Measurements from ENCODE around the gene ANGPTL2.

Gene ANGPTL2

DNA sequence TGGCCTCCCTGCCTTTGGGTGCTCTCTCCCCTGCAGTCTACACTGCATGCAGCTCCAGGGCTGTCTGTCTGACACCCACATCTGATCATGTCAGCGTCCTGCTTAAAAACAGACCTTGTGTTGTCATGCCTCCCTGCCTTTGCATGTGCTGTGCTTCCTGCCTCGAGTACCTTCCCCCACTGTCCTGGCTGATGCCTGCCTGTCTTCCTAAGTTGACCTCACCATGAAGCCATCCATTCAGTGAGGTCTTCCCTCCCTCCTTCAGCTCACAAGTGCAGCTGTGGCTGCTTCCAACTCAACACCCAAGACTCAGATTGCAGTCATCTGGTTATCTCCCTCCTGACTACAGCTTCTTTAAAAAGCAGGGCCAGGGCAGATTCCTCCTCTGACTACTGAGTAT, 5.5 kb downstream of the ANGPTL2 start:
- no peak for DNase-seq (ENCODE audit: low read depth)

GRCh38 chr9:127116088-127116726, 6.2 kb downstream of the ANGPTL2 start:
- DNase-seq (ENCODE audit: low read depth) = no peak

GRCh38 chr9:127114606-127115005, 7.8 kb downstream of the ANGPTL2 start:
- no peak for DNase-seq (ENCODE audit: low read depth)

DNA sequence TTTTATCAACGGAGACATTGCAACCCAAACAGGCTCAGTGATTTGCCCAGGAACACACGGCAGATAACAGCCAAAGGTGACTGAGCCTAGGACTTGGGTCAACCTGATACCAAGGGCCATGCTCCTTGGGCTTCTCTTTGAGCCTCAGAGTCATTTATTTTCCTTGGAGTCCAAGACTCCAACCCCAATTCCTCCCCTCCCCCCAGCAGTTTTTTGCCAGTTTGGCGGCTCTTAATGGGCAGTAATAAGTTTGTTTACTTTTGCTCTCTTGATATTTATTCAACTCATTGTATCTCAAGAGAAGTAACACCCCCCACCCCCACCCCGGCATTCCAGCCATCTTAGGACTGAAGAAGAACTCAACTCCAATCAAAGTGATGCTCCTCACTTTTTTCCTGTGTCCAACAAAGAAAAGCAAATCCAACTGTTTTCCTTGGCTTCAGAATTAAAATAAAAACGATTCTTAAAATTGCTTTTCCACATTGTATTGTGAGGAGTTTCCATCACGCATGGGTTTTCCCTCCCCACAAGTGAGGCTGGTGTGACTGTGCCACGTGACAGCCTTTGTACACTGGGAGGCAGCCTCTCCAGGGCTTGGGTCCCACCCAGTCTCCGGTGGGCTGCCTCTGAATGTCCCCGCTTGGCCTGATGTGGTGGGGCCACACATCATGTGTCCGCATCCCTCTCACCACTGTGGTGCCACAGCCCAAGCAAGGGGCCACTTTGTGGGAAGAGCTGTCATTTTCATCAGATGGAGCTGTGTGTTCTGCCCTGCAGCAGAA, 9.1 kb downstream of the ANGPTL2 start:
- DNase-seq (ENCODE audit: low read depth) = no peak

DNA sequence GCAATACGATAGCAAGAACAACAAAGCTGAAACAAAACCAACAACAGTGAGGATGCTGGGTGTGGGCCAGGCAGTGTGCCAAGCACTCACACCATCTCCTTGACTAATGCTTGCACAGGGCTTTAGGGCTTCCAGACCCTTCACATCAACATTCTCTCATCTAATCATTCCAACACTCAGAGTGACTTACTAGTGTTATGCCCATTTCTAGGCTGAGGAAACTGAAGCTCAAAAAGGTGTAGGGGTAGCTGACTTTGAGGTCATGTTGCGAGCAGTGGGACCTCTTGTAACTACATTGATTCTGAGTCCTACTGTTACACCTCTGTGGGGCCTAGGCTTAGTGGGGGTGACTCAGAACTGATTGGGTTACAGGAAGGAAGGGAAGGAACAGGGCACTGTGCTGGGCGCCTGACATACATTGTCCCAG, 9.7 kb downstream of the ANGPTL2 start:
- no peak for DNase-seq (ENCODE audit: low read depth)

- no peak for DNase-seq (ENCODE audit: low read depth)
These were observed 10.4 kb downstream of the ANGPTL2 start for GRCh38 chr9:127112056-127112455.

DNA sequence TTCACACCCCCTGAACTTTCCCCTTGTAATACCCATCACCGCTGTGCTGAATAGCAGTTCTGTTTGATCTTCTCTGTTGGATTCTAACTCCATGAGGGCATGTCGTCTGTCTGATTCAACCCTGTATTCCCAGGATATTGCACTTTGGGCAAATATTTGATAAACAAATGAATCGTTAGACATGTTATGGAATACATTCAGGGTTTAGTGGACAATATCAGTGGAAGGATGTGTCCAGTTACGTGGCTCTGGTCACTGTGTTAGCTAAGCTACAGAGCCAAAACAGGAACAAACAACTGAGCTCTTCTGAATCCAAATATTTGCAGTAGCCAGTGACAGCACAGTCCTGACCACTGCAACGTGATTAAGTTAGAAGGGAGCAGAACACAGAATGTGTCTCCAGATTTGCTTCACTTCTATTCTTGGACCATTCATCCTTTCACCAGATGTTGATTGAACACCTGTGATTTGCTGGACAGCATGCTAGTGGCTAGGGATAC, 13.2 kb downstream of the ANGPTL2 start:
- no peak for DNase-seq (ENCODE audit: low read depth)

DNA sequence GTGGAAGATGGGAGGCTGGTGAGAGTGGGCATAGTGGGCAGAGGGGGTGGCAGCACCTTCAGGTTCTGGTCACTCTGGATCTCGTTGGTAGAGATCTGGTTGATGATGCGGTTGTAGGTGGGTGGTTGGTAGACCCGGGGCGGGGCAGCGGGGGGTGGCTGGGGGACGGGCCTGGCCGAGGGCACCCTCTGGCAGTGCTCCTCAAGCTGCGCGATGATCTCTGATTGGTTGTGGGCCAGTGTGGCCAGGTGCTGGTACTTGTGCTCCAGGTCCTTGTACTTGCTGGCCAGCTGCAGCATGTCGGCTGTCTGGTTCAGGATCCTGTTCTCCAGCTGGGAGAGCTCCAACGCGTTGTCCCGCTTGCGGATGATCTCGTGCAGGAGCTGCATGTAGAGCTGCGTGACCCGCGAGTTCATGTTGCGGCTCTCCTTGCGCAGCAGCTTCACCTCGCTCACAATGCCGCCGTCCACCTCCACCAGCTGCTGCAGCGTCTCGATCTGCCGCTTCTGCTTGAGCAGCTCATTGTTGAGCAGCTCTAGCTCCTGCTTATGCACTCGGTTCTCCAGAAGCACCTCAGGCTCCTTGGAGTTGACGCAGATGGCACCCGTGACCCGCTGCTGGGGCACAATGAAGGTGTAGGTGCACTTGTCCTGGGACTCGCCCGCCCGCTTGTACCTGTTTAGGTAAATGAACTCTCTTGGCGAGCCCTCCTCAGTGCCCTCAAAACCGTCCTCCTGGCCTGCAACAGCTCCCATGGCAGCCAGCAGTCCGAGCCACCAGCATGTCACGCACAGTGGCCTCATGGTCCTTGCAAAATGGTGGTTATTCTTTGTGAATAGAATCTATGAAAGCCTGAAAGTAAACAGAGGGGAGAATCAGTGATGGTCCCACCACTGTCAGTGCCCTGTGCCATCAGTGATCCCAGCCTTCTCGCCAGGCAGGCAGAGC, 14.2 kb downstream of the ANGPTL2 start:
- no peak for DNase-seq (ENCODE audit: low read depth)

DNA sequence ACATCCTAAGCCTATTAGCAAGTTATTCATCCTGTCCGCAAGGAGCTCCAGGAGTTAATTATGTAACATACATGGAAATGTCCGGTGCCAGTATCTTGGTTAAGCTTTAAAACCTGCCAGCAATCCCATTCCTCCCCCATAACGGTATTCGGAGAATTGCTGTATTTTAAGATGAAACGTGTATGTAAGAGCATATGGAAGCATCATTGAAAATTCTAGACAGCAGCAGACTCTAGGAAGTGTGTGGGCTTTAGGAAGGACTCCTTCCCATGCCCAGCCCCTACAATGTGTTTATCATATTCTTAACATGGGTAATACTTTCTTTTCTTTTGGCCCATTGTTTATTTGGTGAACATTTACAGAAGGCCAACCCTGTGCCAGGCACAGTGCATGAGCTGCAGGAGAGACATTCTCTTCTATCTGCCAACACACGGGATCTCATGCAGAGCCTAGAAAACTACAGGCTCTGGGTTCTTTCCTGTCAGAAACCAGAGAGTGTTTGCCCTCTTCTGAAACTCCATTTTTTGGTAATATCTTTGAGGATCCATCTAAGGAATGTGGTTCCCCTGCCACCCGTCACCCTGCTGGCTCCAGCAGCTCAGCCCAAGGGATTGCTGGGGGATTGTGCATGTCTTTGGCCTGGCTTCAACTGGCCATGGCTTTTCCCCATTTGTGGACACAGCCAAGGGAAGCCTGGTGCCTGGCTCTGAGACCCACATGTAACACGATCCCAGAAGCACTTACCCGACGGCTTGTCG, 15.1 kb downstream of the ANGPTL2 start:
- DNase-seq (ENCODE audit: low read depth) = no peak

- no peak for DNase-seq (ENCODE audit: low read depth)
These were observed 16.0 kb downstream of the ANGPTL2 start for GRCh38 chr9:127106466-127106855.

- no peak for DNase-seq (ENCODE audit: low read depth)
These were observed 16.5 kb downstream of the ANGPTL2 start for GRCh38 chr9:127105805-127106465.

DNA sequence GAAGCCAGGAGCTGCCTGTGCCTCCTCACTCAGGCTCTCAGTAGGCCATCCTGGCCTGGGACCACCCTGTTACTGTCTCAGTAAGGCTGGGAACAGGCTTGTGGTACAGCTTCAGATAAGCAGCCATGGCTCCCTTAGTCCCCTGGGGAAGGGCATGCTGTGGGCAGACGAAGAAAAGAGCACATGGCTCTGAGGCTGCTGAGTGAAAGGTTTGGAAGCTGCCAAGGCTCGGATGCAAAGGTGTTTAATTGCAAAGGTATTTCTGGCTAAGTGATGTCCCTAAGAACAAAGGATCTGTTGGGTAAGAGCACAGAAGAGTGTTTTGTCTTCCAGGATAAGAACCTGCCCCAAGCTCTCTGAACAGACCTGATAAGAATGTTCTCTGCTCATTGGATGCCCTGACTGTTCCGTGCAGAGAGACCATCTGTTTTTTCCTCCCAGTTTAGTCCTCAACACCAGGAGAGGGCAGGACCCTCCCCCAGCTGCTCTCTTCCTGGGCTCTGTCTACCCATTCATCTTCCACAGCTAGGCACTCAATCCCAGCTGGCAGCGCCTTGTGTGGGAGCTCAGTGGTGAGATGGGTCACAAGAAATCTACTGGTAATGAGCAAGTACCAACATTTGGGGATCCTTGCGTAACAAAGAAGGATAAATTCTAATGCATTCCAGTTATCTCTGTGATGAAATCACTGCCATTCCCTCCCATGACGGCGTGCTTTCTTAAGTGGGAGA, 17.7 kb downstream of the ANGPTL2 start:
- DNase-seq (ENCODE audit: low read depth) = no peak

- DNase-seq (ENCODE audit: low read depth) = no peak
These were observed 19.6 kb downstream of the ANGPTL2 start for GRCh38 chr9:127102788-127103187.

DNA sequence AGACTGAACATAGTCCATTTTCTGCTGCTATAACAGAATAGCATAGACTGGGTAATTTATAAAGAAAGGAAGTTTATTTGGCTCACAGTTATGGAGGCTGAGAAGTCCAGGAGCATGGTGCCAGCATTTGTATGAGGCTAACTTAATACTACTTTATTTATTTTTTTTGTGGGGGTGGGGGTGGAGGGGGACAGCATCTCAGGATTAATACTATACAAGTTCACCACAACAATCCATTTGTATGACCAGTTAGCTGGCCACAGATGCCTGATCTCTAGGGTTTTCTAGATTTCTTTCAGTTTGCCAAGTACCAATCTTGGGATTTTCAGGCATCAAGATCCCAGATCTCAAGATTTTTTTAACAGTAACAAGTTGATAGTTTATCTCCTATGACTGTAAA, 20.3 kb downstream of the ANGPTL2 start:
- DNase-seq (ENCODE audit: low read depth) = no peak

DNA sequence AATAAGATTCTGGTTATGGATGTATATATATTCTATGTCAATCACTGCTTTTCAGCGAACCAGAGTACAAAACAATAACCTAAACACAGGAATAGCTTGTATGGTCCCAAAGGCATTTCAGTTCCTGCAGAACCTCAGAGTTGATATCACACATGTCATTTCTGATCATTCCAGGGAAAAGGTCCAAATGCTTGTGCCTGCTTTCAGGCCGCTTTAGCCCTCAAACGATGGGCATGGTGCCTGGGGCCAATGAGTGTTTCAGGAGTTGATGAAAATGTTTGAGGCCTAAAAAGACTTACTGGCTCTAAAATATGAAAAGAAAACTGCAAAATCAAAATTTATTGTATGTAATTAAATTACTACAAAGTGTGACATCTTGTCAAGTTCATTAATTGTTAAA, 22.8 kb downstream of the ANGPTL2 start:
- no peak for DNase-seq (ENCODE audit: low read depth)

DNA sequence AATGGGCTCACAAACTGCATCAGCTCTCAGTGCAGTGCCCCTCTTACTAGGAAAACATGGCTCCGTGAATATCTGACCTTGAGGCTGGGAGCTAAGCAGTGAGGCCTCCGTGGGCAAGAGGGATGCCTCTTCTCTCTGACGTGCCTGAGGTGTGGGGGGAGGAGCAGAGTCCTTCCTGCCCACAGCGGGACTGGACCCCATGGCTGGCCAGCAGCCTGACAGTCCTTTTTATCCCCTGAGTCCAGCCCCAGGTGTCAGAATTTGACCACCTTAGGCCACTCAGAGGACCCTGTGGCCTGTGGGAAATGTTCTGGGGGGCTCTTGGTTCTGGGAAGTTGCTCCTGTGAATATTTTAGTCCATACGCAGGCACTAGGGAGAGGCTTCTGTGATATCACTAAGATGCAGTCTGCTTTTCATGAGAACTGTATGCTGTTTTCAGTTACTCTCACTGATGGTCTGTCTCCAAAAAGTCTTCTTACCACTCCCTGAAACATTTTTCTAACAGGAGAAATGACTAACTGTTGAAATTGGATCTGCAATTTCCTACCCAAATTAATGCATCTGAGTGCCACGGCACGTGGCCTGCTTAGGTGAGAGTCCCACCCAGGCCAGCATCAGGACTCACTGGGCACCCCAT, 23.4 kb downstream of the ANGPTL2 start:
- no peak for DNase-seq (ENCODE audit: low read depth)

GRCh38 chr9:127097683-127098082, 24.8 kb downstream of the ANGPTL2 start:
- DNase-seq (ENCODE audit: low read depth) = no peak

GRCh38 chr9:127096208-127096607, 26.2 kb downstream of the ANGPTL2 start:
- DNase-seq (ENCODE audit: low read depth) = no peak

GRCh38 chr9:127095411-127095810, 27.0 kb downstream of the ANGPTL2 start:
- no peak for DNase-seq (ENCODE audit: low read depth)

Measured in HS-27A (cell line).